GM19193 (cell line): Measurements from ENCODE around the gene KLF7.

ENCODE experiments used
- POLR2A ChIP-seq: IDR thresholded peaks from 4 replicates; pipeline ENCODE4 v1.6.1; 2011; ENCODE audit not compliant: insufficient read depth, insufficient read length; ENCODE audit errors: extremely low read depth

The KLF7 gene

GRCh38 chr2:207165121-207166038 lies at the start of gene KLF7:
KLF7 (minus strand) TSS chr2:207165948; CDS start chr2:207165568, 380 bp downstream.
- TF ChIP-seq POLR2A, result peak; percentile 49

GRCh38 chr2:207215308-207215707 lies 49.6 kb upstream of the KLF7 start:
- no peak for TF ChIP-seq POLR2A

- TF ChIP-seq POLR2A, result no peak
These were observed 48.7 kb upstream of the KLF7 start for GRCh38 chr2:207214446-207214845.

- no peak for TF ChIP-seq POLR2A
These were observed 40.3 kb upstream of the KLF7 start for GRCh38 chr2:207206011-207206410.

- no peak for TF ChIP-seq POLR2A
These were observed 39.6 kb upstream of the KLF7 start for GRCh38 chr2:207205173-207205957.

GRCh38 chr2:207203056-207203455 lies 37.3 kb upstream of the KLF7 start:
- TF ChIP-seq POLR2A, result no peak

GRCh38 chr2:207202645-207203044 lies 36.9 kb upstream of the KLF7 start:
- no peak for TF ChIP-seq POLR2A

- TF ChIP-seq POLR2A, result no peak
These were observed 35.7 kb upstream of the KLF7 start for GRCh38 chr2:207201416-207201815.

- no peak for TF ChIP-seq POLR2A
These were observed 34.4 kb upstream of the KLF7 start for GRCh38 chr2:207200136-207200535.

GRCh38 chr2:207194028-207194427 lies 28.3 kb upstream of the KLF7 start:
- TF ChIP-seq POLR2A, result no peak

GRCh38 chr2:207188626-207189419 lies 23.1 kb upstream of the KLF7 start:
- TF ChIP-seq POLR2A, result no peak

- no peak for TF ChIP-seq POLR2A
These were observed 19.6 kb upstream of the KLF7 start for GRCh38 chr2:207185372-207185771.

- TF ChIP-seq POLR2A, result no peak
These were observed 19.0 kb upstream of the KLF7 start for GRCh38 chr2:207184768-207185167.

- no peak for TF ChIP-seq POLR2A
These were observed 18.6 kb upstream of the KLF7 start for GRCh38 chr2:207184348-207184747.

- TF ChIP-seq POLR2A, result no peak
These were observed 17.8 kb upstream of the KLF7 start for GRCh38 chr2:207183506-207183905.
